NB4 (cell line): Measurements from ENCODE around the gene RIOX2.

ENCODE experiments used
- DNase-seq: peaks from one replicate; pipeline ENCODE4 v3.0.0; 2010; ENCODE audit warnings: low read depth
- H3K4me3 ChIP-seq: one replicate; pipeline ENCODE4 v1.5.1; 2011; ENCODE audit warnings: mild to moderate bottlenecking, low read depth, low read length, moderate library complexity
- CTCF ChIP-seq: IDR thresholded peaks from one replicate; pipeline ENCODE4 v1.5.1; 2012; ENCODE audit warnings: low read depth, low read length
- MYC ChIP-seq: IDR thresholded peaks from 2 replicates; pipeline ENCODE4 v1.6.1; 2011; ENCODE audit warnings: low read depth, low read length
- POLR2A ChIP-seq: IDR thresholded peaks from 2 replicates; pipeline ENCODE4 v1.6.1; 2011; ENCODE audit warnings: mild to moderate bottlenecking; ENCODE audit not compliant: insufficient read length; ENCODE audit errors: extremely low read depth
- TF ChIP-seq, protein P1 (sequence below): IDR thresholded peaks from 2 replicates; pipeline ENCODE4 v1.6.1; 2011; ENCODE audit warnings: low read depth, low read length

Gene RIOX2

GRCh38 chr3:97971679-97972567, at the start of gene RIOX2:
RIOX2 (minus strand) TSS chr3:97972431; CDS start chr3:97967593, 4,838 bp downstream.
- TF ChIP-seq, protein P1, sequence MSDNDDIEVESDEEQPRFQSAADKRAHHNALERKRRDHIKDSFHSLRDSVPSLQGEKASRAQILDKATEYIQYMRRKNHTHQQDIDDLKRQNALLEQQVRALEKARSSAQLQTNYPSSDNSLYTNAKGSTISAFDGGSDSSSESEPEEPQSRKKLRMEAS, result peak; percentile 96
- TF ChIP-seq POLR2A (peak; percentile 44), CTCF (no peak), MYC (peak; percentile 92)
- peak; percentile 82 for DNase-seq
- H3K4me3 ChIP-seq, result peak within 1 kb of the TSS; percentile 76

DNA sequence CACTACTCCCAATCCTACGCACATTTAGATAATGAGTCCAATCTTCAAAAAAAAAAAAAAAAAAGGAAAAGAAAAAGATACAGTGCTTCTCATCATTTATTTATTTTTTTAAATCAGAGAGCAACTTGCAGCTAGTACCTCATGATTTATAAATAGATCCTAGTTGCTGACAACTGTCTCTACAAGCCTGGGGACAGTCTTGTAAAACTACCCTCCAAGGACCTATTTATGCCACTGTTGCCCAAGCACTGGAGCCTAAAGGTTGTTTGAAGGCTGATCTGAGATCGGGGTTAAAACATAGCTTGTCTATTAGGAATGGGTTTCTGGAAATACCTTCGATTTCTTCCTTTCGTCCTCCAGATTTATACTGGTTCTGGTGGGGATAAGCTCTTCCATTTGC, 48.2 kb upstream of the RIOX2 start:
- no peak for DNase-seq
- no peak overlapping the region for H3K4me3 ChIP-seq
- TF ChIP-seq, protein P1, result no peak
- no peak for TF ChIP-seq CTCF
- no peak for TF ChIP-seq MYC
- TF ChIP-seq POLR2A, result no peak

GRCh38 chr3:98018301-98018700, 46.1 kb upstream of the RIOX2 start:
- TF ChIP-seq, protein P1, result no peak
- TF ChIP-seq MYC (no peak), CTCF (no peak)
- H3K4me3 ChIP-seq, result no peak overlapping the region
- DNase-seq, result no peak

- TF ChIP-seq, protein P1, result no peak
- TF ChIP-seq MYC (no peak), CTCF (no peak), POLR2A (no peak)
- no peak overlapping the region for H3K4me3 ChIP-seq
- no peak for DNase-seq
Observed at GRCh38 chr3:98014268-98014585, 42.0 kb upstream of the RIOX2 start.

- H3K4me3 ChIP-seq, result no peak overlapping the region
- TF ChIP-seq MYC (no peak), CTCF (no peak), POLR2A (no peak)
- TF ChIP-seq, protein P1, result no peak
- no peak for DNase-seq
Observed at GRCh38 chr3:98013411-98014267, 41.4 kb upstream of the RIOX2 start.
